Measurements from ENCODE around the gene GPR107. TPM values are rescaled to one million over a fixed set of nuclear protein-coding genes. Genes with fewer than 3 reads are reported as not detected.

Gene GPR107
- total and polyA plus RNA-seq, 2 of the 8 experiments (the other 6 are each of a cell fraction or from before 2014, with no cell fraction given) = 19.3 to 30.7 TPM

DNA sequence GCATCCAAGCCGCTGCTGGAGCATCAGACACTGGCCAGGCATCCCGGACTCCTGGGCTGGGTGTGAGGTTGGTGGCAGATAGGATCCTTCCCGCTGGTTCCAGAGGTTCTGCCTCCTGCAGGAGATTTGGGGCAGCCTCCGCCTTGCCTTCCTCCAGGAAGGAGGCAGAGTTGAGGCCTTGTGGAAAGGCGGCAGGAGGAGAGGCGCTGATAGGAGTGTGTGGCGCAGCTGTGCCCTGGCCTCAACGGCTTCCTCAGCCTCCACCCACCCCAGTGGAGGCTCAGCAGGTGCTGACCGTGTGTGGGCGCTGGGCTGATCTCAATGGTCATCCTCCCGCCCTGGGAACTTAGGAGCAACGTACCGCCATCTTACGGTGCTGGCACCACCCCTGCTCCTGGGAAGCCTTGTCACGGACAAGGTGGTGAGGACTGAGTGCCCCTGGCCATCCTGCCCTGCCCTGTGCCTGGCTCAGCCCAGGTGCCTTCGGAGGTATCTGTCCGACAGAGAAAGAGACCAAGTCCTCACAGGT lies 128.7 kb downstream of the GPR107 start:
- Histone ChIP-seq H2BK20ac (ENCODE audit: low read length) (peak overlapping the region; percentile 9; the same call in 1 of the 2 replicates), H3K23ac (ENCODE audit: insufficient read length) (no peak overlapping the region), H3K79me2 (ENCODE audit: control insufficient read depth in 1 of 2, insufficient read depth in 2 of 2, low read length in 2 of 2) (peaks cover 0 to 28% of the 10 kb centered on the region in 2 experiments; a peak in 2 of 4 replicates), H3K56ac (replicated peaks; ENCODE audit: insufficient read length, low read depth, low read length) (no peak overlapping the region), H3K4ac (replicated peaks; ENCODE audit: insufficient read length, low read depth, low read length) (no peak overlapping the region), H3K14ac (ENCODE audit: insufficient read length) (no peak overlapping the region), H3K27me3 (replicated peaks in 1 of 4; ENCODE audit: control insufficient read depth in 3 of 4, extremely low read depth in 1 of 4, insufficient read depth in 3 of 4, low read length in 3 of 4) (no peaks in the 10 kb centered on the region), H4K91ac (replicated peaks; ENCODE audit: insufficient read length, low read length) (peak overlapping the region; percentile 84), H3K23me2 (ENCODE audit: low read depth, low read length) (no peaks in the 10 kb centered on the region), H2AK5ac (ENCODE audit: low read depth, low read length) (0 out of 2 replicates have a peak overlapping the region, but pooled peaks have one; percentile 3), H3K9ac (replicated peaks in 1 of 4; ENCODE audit: extremely low read depth in 1 of 4, low read depth in 3 of 4, low read length in 3 of 4) (peak overlapping the region in 1 of 4 experiments; percentile 34; a peak in 1 of 7 replicates), H4K5ac (ENCODE audit: insufficient read length, low read depth, low read length) (no peak overlapping the region), H2BK5ac (ENCODE audit: low read depth, low read length) (peak overlapping the region; percentile 53), H2BK12ac (ENCODE audit: low read depth, low read length) (peak overlapping the region; percentile 68), H3K9me3 (ENCODE audit: insufficient read depth in 2 of 2, low read depth in 1 of 2, low read length in 1 of 2) (no peaks in the 10 kb centered on the region), H3K36me3 (ENCODE audit: control insufficient read depth in 2 of 4, insufficient read depth in 4 of 4, low read length in 3 of 4) (no peaks in the 10 kb centered on the region), H3K18ac (ENCODE audit: extremely low read depth, low read length) (peak overlapping the region; percentile 91), H3K4me3 (ENCODE audit: extremely low read depth in 1 of 4, insufficient read depth in 2 of 4, low read depth in 3 of 4, low read length in 4 of 4) (no peak overlapping the region), H2BK15ac (ENCODE audit: low read length) (peak overlapping the region; percentile 21; the same call in 1 of the 2 replicates), H3K27ac (ENCODE audit: low read depth, low read length) (no peak overlapping the region), H4K20me1 (replicated peaks in 1 of 2; ENCODE audit: control insufficient read depth in 1 of 2, insufficient read depth in 2 of 2, low read length in 2 of 2) (peaks cover 0 to 4% of the 10 kb centered on the region in 2 experiments), H3K79me1 (ENCODE audit: low read depth, low read length) (peaks cover 16% of the 10 kb centered on the region), H4K8ac (ENCODE audit: extremely low read depth, insufficient read depth, low read length) (peak overlapping the region; percentile 4; the same call in 1 of the 2 replicates), H3K4me2 (ENCODE audit: insufficient read depth in 1 of 2, low read depth in 2 of 2, low read length in 2 of 2) (no peak overlapping the region), H2AFZ (ENCODE audit: low read length) (no peak overlapping the region), H2BK120ac (replicated peaks; ENCODE audit: low read depth, low read length) (no peak overlapping the region), H3K4me1 (replicated peaks in 1 of 4; ENCODE audit: control insufficient read depth in 3 of 4, insufficient read depth in 4 of 4, low read length in 3 of 4) (peaks cover 0 to 38% (median 32%) of the 10 kb centered on the region in 4 experiments; a peak in 6 of 7 replicates)
- ChIA-PET CTCF (ENCODE audit: partially characterized antibody) (interaction anchor here (0.6 to 1.9 kb wide), 4 partner anchors 18 to 112 kb away, joined by 3 to 4 read pairs (median 4); no protein-coding TSS in a partner anchor), POLR2A (ENCODE audit: partially characterized antibody) (interaction anchor here (1.2 to 1.3 kb wide), 4 partner anchors 8 to 19 kb away, joined by 3 to 5 read pairs (median 4); no protein-coding TSS in a partner anchor)
- TF ChIP-seq TCF12 (IDR thresholded peaks at IDR 0.05; ENCODE audit: low read depth, low read length) = no peak
- WGBS, 2 experiments (ENCODE audit: extremely low coverage in 1 of 2, insufficient coverage in 1 of 2, insufficient read length in 1 of 2, insufficient replicate concordance in 2 of 2, low coverage in 1 of 2, low lambda C conversion rate in 2 of 2, missing lambda C conversion rate in 1 of 2) = 91% methylated on average over 16 of the region's 17 CpGs; no CpG with 5 or more reads in 1 of the 2 experiments
- no peak for FAIRE-seq
- DNase-seq (ENCODE audit: low read depth in 1 of 2, low spot score in 2 of 2) = no peak
